Vagina (tissue), 2 donors: ENCODE data around the gene SWI5.

ENCODE experiments used
- CTCF ChIP-seq, 3 experiments: fragments of 450-650 bp in 2 of 3; fragments of 200-600 bp in 1 of 3; sonication (generic) in 1 of 3; IDR thresholded peaks; one replicate each; pipeline ENCODE4 v1.5.1; 2017 to 2019; ENCODE audit warnings: antibody characterized with exemption in 3 of 3, mild to moderate bottlenecking in 2 of 3, moderate library complexity in 2 of 3
- POLR2A ChIP-seq, 2 donors: fragments of 450-650 bp; IDR thresholded peaks; one replicate each; pipeline ENCODE4 v1.6.1; 2017; ENCODE audit warnings: antibody characterized with exemption in 2 of 2, mild to moderate bottlenecking in 2 of 2, moderate library complexity in 2 of 2

- TF ChIP-seq CTCF (IDR thresholded peaks at IDR 0.05) (no peak), POLR2A (IDR thresholded peaks at IDR 0.05) (no peak)
These were observed 45.9 kb downstream of the SWI5 start for GRCh38 chr9:128321879-128322403.
